IMR-90 (cell line): Measurements from ENCODE around the gene FTO. TPM values are rescaled to one million over a fixed set of nuclear protein-coding genes. Genes with fewer than 3 reads are reported as not detected.

ENCODE experiments used
- ATAC-seq: fragments of 200-7000 bp; cut with Tn5 transposase; 2 replicates; pipeline ENCODE4 v1.9.1; 2020; ENCODE audit warnings: low read depth, mild to moderate bottlenecking, moderate library complexity
- BruUV-seq: library from RNA; stranded (reverse); fragments of 400-500 nt; replicated peaks from 2 replicates; lab custom pipeline; 2021; lab: Mats Ljungman, UMichigan
- CTCF ChIA-PET: fragments of 300-600 bp; formaldehyde crosslinking; extraction: SDS; loops from one replicate; lab custom pipeline; 2021; ENCODE audit warnings: antibody characterized with exemption; lab: Yijun Ruan, JAX
- POLR2A ChIA-PET: fragments of 300-600 bp; sonication (Branson Sonifier 250); formaldehyde crosslinking; loops from one replicate; lab custom pipeline; 2022; ENCODE audit warnings: antibody characterized with exemption; ENCODE audit not compliant: unreplicated experiment; lab: Charles Lee
- DNase-seq: peaks from one replicate; pipeline ENCODE4 v3.0.0; 2013
- H2AFZ ChIP-seq: replicated peaks from 2 replicates; pipeline ENCODE3; 2013; ENCODE audit warnings: low read length, mild to moderate bottlenecking; ENCODE audit not compliant: poor library complexity
- H2AK5ac ChIP-seq: 2 replicates; pipeline ENCODE4 v1.6.1; 2013; ENCODE audit warnings: low read depth, low read length, inconsistent platforms
- H2AK9ac ChIP-seq: replicated peaks from 2 replicates; pipeline ENCODE3; 2013; ENCODE audit warnings: mild to moderate bottlenecking, low read depth, low read length, moderate library complexity; ENCODE audit not compliant: poor library complexity
- H2BK120ac ChIP-seq: 2 replicates; pipeline ENCODE4 v1.6.1; 2013; ENCODE audit warnings: low read depth, low read length, inconsistent platforms
- H2BK15ac ChIP-seq: 3 replicates; pipeline ENCODE4 v1.6.1; 2013; ENCODE audit warnings: low read depth, low read length, inconsistent platforms
- H2BK20ac ChIP-seq: 2 replicates; pipeline ENCODE4 v1.6.1; 2013; ENCODE audit warnings: low read depth, mild to moderate bottlenecking, inconsistent platforms, low read length, moderate library complexity
- H2BK5ac ChIP-seq: 2 replicates; pipeline ENCODE4 v1.6.1; 2013; ENCODE audit warnings: mild to moderate bottlenecking, low read depth, low read length, inconsistent platforms; ENCODE audit not compliant: poor library complexity, severe bottlenecking
- H3K14ac ChIP-seq: replicated peaks from 2 replicates; pipeline ENCODE4 v1.6.1; 2013; ENCODE audit warnings: low read depth, low read length, inconsistent platforms
- H3K18ac ChIP-seq: 2 replicates; pipeline ENCODE4 v1.6.1; 2013; ENCODE audit warnings: low read depth, low read length, control low read depth
- H3K23ac ChIP-seq: 2 replicates; pipeline ENCODE4 v1.6.1; 2013; ENCODE audit warnings: low read depth, low read length, inconsistent platforms
- H3K27ac ChIP-seq: 2 replicates; pipeline ENCODE4 v1.5.1; 2013; ENCODE audit warnings: mild to moderate bottlenecking, control low read depth, low read length; ENCODE audit not compliant: insufficient read depth
- H3K27me3 ChIP-seq: 2 replicates; pipeline ENCODE4 v1.6.1; 2013; ENCODE audit warnings: low read length; ENCODE audit not compliant: control insufficient read depth, insufficient read depth
- H3K36me3 ChIP-seq: 2 replicates; pipeline ENCODE4 v1.6.1; 2013; ENCODE audit warnings: low read length, mixed read lengths; ENCODE audit not compliant: control insufficient read depth, insufficient read depth
- H3K4ac ChIP-seq: 2 replicates; pipeline ENCODE4 v1.6.1; 2013; ENCODE audit warnings: low read depth, low read length, inconsistent platforms
- H3K4me1 ChIP-seq: 2 replicates; pipeline ENCODE4 v1.6.1; 2013; ENCODE audit warnings: low read length, mixed read lengths; ENCODE audit not compliant: control insufficient read depth, insufficient read depth
- H3K4me2 ChIP-seq: 2 replicates; pipeline ENCODE4 v1.6.1; 2013; ENCODE audit warnings: low read depth, mild to moderate bottlenecking, control low read depth, low read length, moderate library complexity
- H3K4me3 ChIP-seq: 2 replicates; pipeline ENCODE4 v1.5.1; 2013; ENCODE audit warnings: low read depth, mild to moderate bottlenecking, control low read depth, low read length, moderate library complexity; ENCODE audit not compliant: insufficient read depth
- H3K56ac ChIP-seq: 2 replicates; pipeline ENCODE4 v1.6.1; 2013; ENCODE audit warnings: low read length, inconsistent platforms; ENCODE audit not compliant: insufficient read depth; ENCODE audit errors: extremely low read depth
- H3K79me1 ChIP-seq, 2 experiments: 2 replicates each; pipeline ENCODE4 v1.6.1; 2013; ENCODE audit warnings: low read length in 2 of 2, inconsistent platforms in 1 of 2, low read depth in 1 of 2
- H3K9ac ChIP-seq: 2 replicates; pipeline ENCODE4 v1.6.1; 2013; ENCODE audit warnings: low read depth, low read length, control low read depth
- H3K9me1 ChIP-seq: 2 replicates; pipeline ENCODE4 v1.6.1; 2013; ENCODE audit warnings: low read length, inconsistent platforms; ENCODE audit not compliant: insufficient read depth
- H3K9me3 ChIP-seq: 2 replicates; pipeline ENCODE4 v1.6.1; 2013; ENCODE audit warnings: low read length; ENCODE audit not compliant: control insufficient read depth, insufficient read depth
- H4K20me1 ChIP-seq: 2 replicates; pipeline ENCODE4 v1.6.1; 2013; ENCODE audit warnings: low read length, inconsistent platforms; ENCODE audit not compliant: insufficient read depth
- H4K5ac ChIP-seq: 2 replicates; pipeline ENCODE4 v1.6.1; 2013; ENCODE audit warnings: mild to moderate bottlenecking, low read depth, low read length, control low read depth
- H4K8ac ChIP-seq, 2 experiments: 2 replicates each; pipeline ENCODE4 v1.6.1; 2013; ENCODE audit warnings: low read depth in 2 of 2, low read length in 2 of 2, control low read depth in 1 of 2, inconsistent platforms in 1 of 2
- H4K91ac ChIP-seq: 2 replicates; pipeline ENCODE4 v1.6.1; 2013; ENCODE audit warnings: low read depth, low read length, inconsistent platforms; ENCODE audit not compliant: insufficient read depth
- BHLHE40 ChIP-seq: fragments of 150-350 bp; IDR thresholded peaks from 2 replicates; pipeline ENCODE4 v1.6.1; 2016; ENCODE audit warnings: mild to moderate bottlenecking, low read depth, low read length
- CEBPB ChIP-seq: IDR thresholded peaks from 2 replicates; pipeline ENCODE4 v1.6.1; 2012; ENCODE audit warnings: low read depth, low read length, improper control_type of control experiment
- CHD1 ChIP-seq: IDR thresholded peaks from 2 replicates; pipeline ENCODE4 v1.6.1; 2012; ENCODE audit warnings: low read depth, low read length, improper control_type of control experiment
- CTCF ChIP-seq: conservative IDR thresholded peaks from 2 replicates; pipeline ENCODE4 v1.5.1; 2012; ENCODE audit warnings: mild to moderate bottlenecking, low read depth, low read length, improper control_type of control experiment
- ELK1 ChIP-seq: fragments of 150-350 bp; IDR thresholded peaks from 2 replicates; pipeline ENCODE4 v1.6.1; 2016; ENCODE audit warnings: low read depth, mild to moderate bottlenecking, low read length, moderate library complexity, borderline replicate concordance
- FOS ChIP-seq: fragments of 150-350 bp; IDR thresholded peaks from 2 replicates; pipeline ENCODE4 v1.6.1; 2016; ENCODE audit warnings: low read depth, low read length
- MAFK ChIP-seq: IDR thresholded peaks from 2 replicates; pipeline ENCODE4 v1.6.1; 2012; ENCODE audit warnings: low read depth, low read length, improper control_type of control experiment
- MAZ ChIP-seq: IDR thresholded peaks from 2 replicates; pipeline ENCODE4 v1.6.1; 2012; ENCODE audit warnings: low read depth, mild to moderate bottlenecking, low read length, improper control_type of control experiment, moderate library complexity, borderline replicate concordance
- MXI1 ChIP-seq: IDR thresholded peaks from 2 replicates; pipeline ENCODE4 v1.6.1; 2012; ENCODE audit warnings: low read depth, mild to moderate bottlenecking, low read length, moderate library complexity, borderline replicate concordance
- NFE2L2 ChIP-seq: fragments of 150-350 bp; IDR thresholded peaks from 2 replicates; pipeline ENCODE4 v1.6.1; 2016; ENCODE audit warnings: low read depth, mild to moderate bottlenecking, low read length
- POLR2A ChIP-seq: IDR thresholded peaks from 2 replicates; pipeline ENCODE4 v1.6.1; 2012; ENCODE audit warnings: mild to moderate bottlenecking, low read depth, low read length
- RAD21 ChIP-seq: IDR thresholded peaks from 2 replicates; pipeline ENCODE4 v1.6.1; 2012; ENCODE audit warnings: low read length, improper control_type of control experiment
- RCOR1 ChIP-seq: IDR thresholded peaks from 2 replicates; pipeline ENCODE4 v1.6.1; 2012; ENCODE audit warnings: mild to moderate bottlenecking, low read length, improper control_type of control experiment; ENCODE audit not compliant: insufficient replicate concordance
- RFX5 ChIP-seq: IDR thresholded peaks from 2 replicates; pipeline ENCODE4 v1.8.0; 2012; ENCODE audit warnings: low read depth, mild to moderate bottlenecking, low read length, moderate library complexity
- SMC3 ChIP-seq: fragments of 150-350 bp; IDR thresholded peaks from 2 replicates; pipeline ENCODE4 v1.6.1; 2016; ENCODE audit warnings: low read depth, mild to moderate bottlenecking, antibody characterized with exemption, low read length, moderate library complexity
- USF2 ChIP-seq: fragments of 150-350 bp; IDR thresholded peaks from 2 replicates; pipeline ENCODE4 v1.6.1; 2017; ENCODE audit warnings: mild to moderate bottlenecking, antibody characterized with exemption, low read length, low read depth
- WGBS, 2 experiments: methylation state at CpG; one replicate each; pipeline versions ENCODE4 v1.1.5 to v1.1.7; 2013; ENCODE audit warnings: missing lambda C conversion rate in 2 of 2; ENCODE audit not compliant: insufficient read length in 1 of 2; ENCODE audit errors: extremely low coverage in 2 of 2; 5-methylcytosine and 5-hydroxymethylcytosine counted together
- dilution Hi-C: fragments of 300-500 bp; cut with HindIII; formaldehyde crosslinking; loops from one replicate; pipeline ENCODE4 v1.14.3; 2018; ENCODE audit warnings: low sequenced_read_pairs; ENCODE audit not compliant: unreplicated experiment
- in situ Hi-C: fragments of 300-500 bp; cut with MboI; formaldehyde crosslinking; loops from 3 replicates; pipeline ENCODE4 v1.14.3; 2019; ENCODE audit warnings: low sequenced_read_pairs, inconsistent platforms, mixed read lengths
- intact Hi-C: fragments of 100-400 bp; cut with micrococcal nuclease; formaldehyde crosslinking; loops from 2 replicates; pipeline ENCODE4 v1.10.0; 2022
- polyA plus RNA-seq, 3 experiments: library from polyadenylated mRNA; depleted of rRNA; stranded (reverse); fragments of >200 nt; gene quantifications; 2 replicates each; pipeline ENCODE4 v1.2.3, GENCODE V29; 2012; ENCODE audit warnings: low replicate concordance in 1 of 3
- total RNA-seq: library from RNA; depleted of rRNA; stranded (reverse); fragments of >200 nt; gene quantifications from 2 replicates; pipeline ENCODE4 v1.2.3, GENCODE V29; 2012

FTO gene
- total and polyA plus RNA-seq, 2 of the 4 experiments (the other 2 are of a cell fraction): 70.3 to 132 TPM

- intact Hi-C loops: loop anchor here (10.0 kb wide), 1 partner anchor 185 kb away; no protein-coding TSS in a partner anchor
- no peak overlapping the region for H2AK5ac ChIP-seq
- H2AK9ac ChIP-seq: no peak overlapping the region
- H2AFZ ChIP-seq: no peak overlapping the region
- no TSS peak for BruUV-seq
- POLR2A ChIA-PET: no interaction called here
- H2BK5ac ChIP-seq: no peak overlapping the region
- H4K20me1 ChIP-seq: no peaks in the 10 kb centered on the region
- H3K9me3 ChIP-seq: no peaks in the 10 kb centered on the region
- in situ Hi-C loops: loop anchor here (25.0 kb wide), 1 partner anchor 1038 kb away; the partner anchor contains the start of gene IRX5
- no peak overlapping the region for H3K4ac ChIP-seq
- CTCF ChIA-PET: no interaction called here
- TF ChIP-seq RCOR1: no peak
- TF ChIP-seq POLR2A: no peak
- TF ChIP-seq BHLHE40: no peak
- no peak for TF ChIP-seq CEBPB
- no peak for TF ChIP-seq FOS
- TF ChIP-seq SMC3: no peak
- no peak for TF ChIP-seq USF2
- no peak for TF ChIP-seq MXI1
- no peak for TF ChIP-seq NFE2L2
- no peak for TF ChIP-seq RAD21
- no peak for TF ChIP-seq CTCF
- TF ChIP-seq ELK1: no peak
- no peak for TF ChIP-seq CHD1
- no peak for TF ChIP-seq MAFK
- no peak for TF ChIP-seq RFX5
- no peak for TF ChIP-seq MAZ
- no peak overlapping the region for H3K4me3 ChIP-seq
- H3K27ac ChIP-seq: no peak overlapping the region
- peaks cover 3% of the 10 kb centered on the region; the same call in 1 of the 2 replicates for H3K9me1 ChIP-seq
- no peak overlapping the region for H4K8ac ChIP-seq
- dilution Hi-C loops: no loop called here
- no peak overlapping the region for H3K9ac ChIP-seq
- no peak overlapping the region for H2BK20ac ChIP-seq
- H3K18ac ChIP-seq: no peak overlapping the region
- ATAC-seq (no peak), DNase-seq (no peak)
- no peak overlapping the region for H3K14ac ChIP-seq
- WGBS, 2 experiments: 100% methylated on average over 1 of the region's 1 CpG; no CpG with 5 or more reads in 1 of the 2 experiments
- no peak overlapping the region for H3K23ac ChIP-seq
- H3K4me1 ChIP-seq: no peaks in the 10 kb centered on the region; the same call in 1 of the 2 replicates
- H3K79me1 ChIP-seq: peaks cover 4 to 7% of the 10 kb centered on the region in 2 experiments; a peak in 2 of 4 replicates
- H3K36me3 ChIP-seq: peaks cover 2% of the 10 kb centered on the region; the same call in 1 of the 2 replicates
- H4K5ac ChIP-seq: no peak overlapping the region
- no peak overlapping the region for H4K91ac ChIP-seq
- H3K27me3 ChIP-seq: no peaks in the 10 kb centered on the region
- H3K56ac ChIP-seq: no peak overlapping the region
- no peak overlapping the region for H2BK120ac ChIP-seq
- H3K4me2 ChIP-seq: no peak overlapping the region
- no peak overlapping the region for H2BK15ac ChIP-seq
Measured at GRCh38 chr16:53899431-53899830, 195.5 kb downstream of the FTO start.
